Cardiac septum (tissue), 1 donor: ENCODE data around the gene ZNF678. TPM values are rescaled to one million over a fixed set of nuclear protein-coding genes. Genes with fewer than 3 reads are reported as not detected.

Source experiments
- DNase-seq: peaks from one replicate; pipeline ENCODE4 v3.0.0-alpha.2; 2020; ENCODE audit warnings: low spot score
- intact Hi-C: fragments of 100-400 bp; cut with DNase I; formaldehyde crosslinking; loops from one replicate; pipeline ENCODE4 v1.14.0; 2022
- long read RNA-seq: library from polyadenylated mRNA; unstranded; transcript quantifications from one replicate; pipeline ENCODE4 v2.0.0, GENCODE V29; 2021
- total RNA-seq: library from RNA; stranded (reverse); fragmentation: NEBNext Ultra II Directional; extraction: Animal tissue kit (Norgen Biotek cat#: 25700); gene quantifications from one replicate; pipeline ENCODE4 v1.2.1, GENCODE V29; 2021
- donor health status: DM: no; HTN: no; CAD: no.

Gene ZNF678
- 4.5 TPM for total RNA-seq
- long read RNA-seq, partial matches to known transcripts: 2 of 3 reads
- long read RNA-seq, other reads (novel, unspliced or antisense): 1 of 3 reads

DNA sequence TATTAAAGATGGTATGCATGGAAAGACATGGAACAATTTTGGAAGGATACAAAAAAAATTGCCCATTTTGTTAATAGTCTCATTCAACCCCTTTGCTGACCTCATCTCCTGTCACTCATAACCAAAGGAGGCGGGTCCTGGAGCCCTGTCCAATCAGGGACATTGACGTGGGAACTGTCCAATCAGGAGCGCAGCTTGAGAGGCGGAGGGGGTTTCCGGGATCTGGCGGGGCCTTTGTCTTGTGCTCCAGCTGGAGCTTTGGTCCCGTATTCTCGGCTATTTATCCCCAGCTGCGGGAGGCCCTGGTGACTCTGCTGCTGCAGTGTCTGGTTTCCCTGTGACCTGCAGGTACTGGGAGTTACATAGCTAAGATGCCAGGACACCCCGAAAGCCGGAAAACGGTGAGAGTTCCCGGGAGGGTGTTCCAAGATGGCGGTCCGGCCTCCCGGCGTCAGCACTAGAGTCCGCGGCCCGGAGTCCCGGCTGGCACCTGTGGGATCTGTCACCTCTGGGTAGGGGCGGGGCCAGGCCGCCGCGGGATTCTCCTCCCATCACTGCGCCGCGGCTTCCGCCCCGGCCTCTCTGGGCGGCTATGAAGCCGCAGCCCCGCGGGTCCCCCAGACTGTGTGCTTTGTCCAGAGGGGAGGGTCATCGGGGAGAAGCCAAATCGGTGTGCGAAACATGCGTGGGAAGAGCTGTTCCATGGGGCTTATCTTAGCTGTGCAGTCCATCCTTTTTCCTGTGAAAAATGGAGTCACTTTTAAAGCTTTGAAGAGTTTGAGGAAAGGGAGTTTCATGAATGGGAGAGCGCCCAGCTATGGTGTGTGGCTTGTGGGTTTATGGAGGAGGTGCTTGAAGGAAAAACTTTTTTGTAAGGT lies at the start of gene ZNF678:
Gene ZNF678, plus strand, starts transcription at position 233 of the 878 bp plus-strand sequence. CDS start 87,436 bp downstream, outside the sequence.
- intact Hi-C loops: loop anchor here (1.0 to 5.0 kb wide), 2 partner anchors 21 to 169 kb away; no protein-coding TSS in a partner anchor
- DNase-seq: peak; percentile 93

DNA sequence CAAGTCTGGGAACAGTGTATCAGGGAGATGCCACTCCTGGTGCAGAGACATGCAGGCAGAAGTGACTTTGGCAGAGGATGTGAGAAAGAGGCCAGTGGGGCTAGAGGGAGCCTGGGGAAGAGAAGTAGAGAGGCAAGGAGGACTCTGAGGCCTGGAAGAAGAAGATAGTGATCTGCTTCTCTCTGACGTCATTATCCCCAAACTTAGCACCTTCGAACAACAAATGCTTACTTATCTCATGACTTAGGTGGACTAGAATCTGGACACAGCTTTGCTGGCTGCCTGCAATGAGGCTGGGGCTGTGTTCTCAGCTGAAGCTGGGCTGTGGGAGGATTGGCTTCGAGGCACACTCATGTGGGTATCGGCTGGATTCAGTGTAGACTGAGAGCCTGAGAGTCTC lies 44.5 kb upstream of the ZNF678 start:
- DNase-seq: no peak
- intact Hi-C loops: no loop called here

GRCh38 chr1:227521782-227522181 lies 41.6 kb upstream of the ZNF678 start:
- no peak for DNase-seq
- intact Hi-C loops: no loop called here

DNA sequence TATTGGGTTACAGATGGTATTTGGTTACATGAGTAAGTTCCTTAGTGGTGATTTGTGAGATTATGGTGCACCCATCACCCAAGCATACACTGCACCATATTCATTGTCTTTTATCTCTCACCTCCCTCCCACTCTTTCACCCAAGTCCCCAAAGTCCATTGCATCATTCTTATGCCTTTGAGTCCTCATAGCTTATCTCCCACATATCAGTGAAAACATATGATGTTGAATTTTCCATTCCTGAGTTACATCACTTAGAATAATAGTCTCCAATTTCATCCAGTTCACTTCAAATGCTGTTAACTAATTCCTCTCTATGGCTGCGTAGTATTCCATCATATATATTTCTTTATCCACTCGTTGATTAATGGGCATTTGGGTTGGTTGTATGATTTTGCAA lies 36.8 kb upstream of the ZNF678 start:
- no peak for DNase-seq
- intact Hi-C loops: no loop called here

GRCh38 chr1:227532019-227532619 lies 31.2 kb upstream of the ZNF678 start:
- no peak for DNase-seq
- intact Hi-C loops: no loop called here

GRCh38 chr1:227540170-227541098 lies 22.9 kb upstream of the ZNF678 start:
- peak; percentile 66 for DNase-seq
- intact Hi-C loops: loop anchor here (5.0 kb wide), 2 partner anchors 53 to 187 kb away; no protein-coding TSS in a partner anchor

GRCh38 chr1:227541129-227541528 lies 22.2 kb upstream of the ZNF678 start:
- intact Hi-C loops: loop anchor here (5.0 kb wide), 2 partner anchors 54 to 186 kb away; no protein-coding TSS in a partner anchor
- no peak for DNase-seq

DNA sequence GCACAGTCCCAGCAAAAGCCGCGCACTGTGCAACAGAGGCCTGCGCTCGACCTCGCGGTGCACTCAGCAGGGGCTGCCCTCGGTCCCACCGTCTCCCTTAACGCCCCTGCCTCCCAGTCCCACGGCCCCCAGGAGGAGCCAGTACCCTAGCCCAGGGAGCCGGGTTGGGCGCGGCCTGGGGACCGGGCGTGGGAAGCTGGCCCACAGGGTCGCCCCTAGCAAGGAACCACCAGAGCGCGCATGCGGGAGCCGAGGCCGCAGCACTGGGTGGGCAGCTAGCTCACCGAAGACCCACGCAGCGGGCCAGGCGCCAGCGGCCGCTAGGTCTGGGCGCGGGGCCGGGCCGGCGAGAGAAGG lies 21.6 kb upstream of the ZNF678 start:
- DNase-seq: no peak
- intact Hi-C loops: loop anchor here (1.0 to 5.0 kb wide), 4 partner anchors 22 to 401 kb away; partner anchors contain the start of gene ZNF678

- peak; percentile 93 for DNase-seq
- intact Hi-C loops: loop anchor here (1.0 to 5.0 kb wide), 4 partner anchors 21 to 400 kb away; partner anchors contain the start of gene ZNF678
Measured at GRCh38 chr1:227542153-227543120, 20.9 kb upstream of the ZNF678 start.

GRCh38 chr1:227543283-227544066 lies 19.9 kb upstream of the ZNF678 start:
- intact Hi-C loops: loop anchor here (2.0 to 5.0 kb wide), 3 partner anchors 56 to 399 kb away; no protein-coding TSS in a partner anchor
- DNase-seq: no peak

- DNase-seq: no peak
- intact Hi-C loops: loop anchor here (5.0 kb wide), 2 partner anchors 57 to 183 kb away; no protein-coding TSS in a partner anchor
Measured at GRCh38 chr1:227544067-227545050, 19.0 kb upstream of the ZNF678 start.

- no peak for DNase-seq
- intact Hi-C loops: no loop called here
Measured at GRCh38 chr1:227545361-227545760, 18.0 kb upstream of the ZNF678 start.

DNA sequence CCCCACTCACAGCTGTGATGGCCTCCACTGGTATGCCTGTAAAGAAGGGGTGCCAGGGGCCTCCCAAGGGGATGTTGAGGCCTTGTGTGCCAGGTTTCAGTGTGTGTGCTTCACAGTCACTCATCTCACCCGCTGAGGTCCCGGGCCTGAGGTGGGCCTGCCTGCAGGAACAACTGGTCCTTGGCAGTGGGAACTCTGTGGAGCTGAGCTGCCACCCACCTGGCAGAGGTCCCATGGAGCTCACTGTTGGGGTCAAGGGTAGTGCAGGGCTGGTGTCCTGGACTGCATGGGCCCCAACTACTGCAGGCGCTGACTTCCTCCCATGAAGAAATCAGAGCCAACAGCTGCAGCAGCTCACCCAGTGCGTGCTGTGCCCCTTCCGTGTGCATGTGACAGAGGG lies 17.3 kb upstream of the ZNF678 start:
- no peak for DNase-seq
- intact Hi-C loops: no loop called here

- intact Hi-C loops: no loop called here
Measured at GRCh38 chr1:227546598-227547309, 16.6 kb upstream of the ZNF678 start.

DNA sequence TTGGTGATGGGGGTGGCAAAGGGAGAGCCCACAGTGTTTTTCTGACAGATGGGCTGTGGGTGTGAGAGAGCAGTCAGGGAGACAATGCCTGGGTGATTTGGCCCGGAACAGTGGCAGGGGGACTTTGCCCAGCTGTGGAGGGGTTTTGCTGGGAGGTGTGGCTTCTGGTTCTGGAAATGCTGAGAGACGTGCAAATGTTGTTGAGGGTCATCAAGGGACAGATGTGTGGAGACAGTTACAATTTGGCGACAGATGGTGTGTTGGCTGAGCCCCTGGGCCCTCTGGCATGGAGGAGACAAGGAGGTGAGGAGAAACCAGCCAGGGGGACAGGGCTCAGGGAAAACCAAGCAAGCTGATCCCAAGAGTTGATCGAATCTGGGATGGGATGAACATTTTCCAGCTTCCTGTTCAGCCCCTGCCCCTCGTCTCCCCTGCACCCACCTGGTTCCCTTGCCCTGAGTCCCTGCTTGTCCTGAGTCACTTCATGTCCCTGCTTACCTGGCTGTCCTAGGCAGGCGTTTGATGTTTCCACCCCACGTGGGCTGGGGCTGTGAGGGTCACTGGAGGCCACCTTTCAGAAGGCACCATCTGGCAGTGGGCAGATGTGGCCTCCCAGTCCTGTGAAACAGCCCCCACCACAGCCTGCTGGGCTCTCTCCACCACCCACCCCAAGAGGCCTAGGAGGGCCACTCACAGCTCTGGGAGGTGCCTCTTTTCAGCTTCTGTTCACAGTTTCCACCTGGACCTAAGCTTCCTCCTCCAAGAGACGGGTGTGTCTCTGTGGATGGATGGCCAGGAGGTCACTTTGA lies 15.8 kb upstream of the ZNF678 start:
- intact Hi-C loops: no loop called here
- no peak for DNase-seq

More at GRCh38 chr1:227546598-227547309, 16.6 kb upstream of the ZNF678 start:
- DNase-seq: no peak
